Measurements from ENCODE around the gene HOXB1. TPM values are rescaled to one million over a fixed set of nuclear protein-coding genes. Genes with fewer than 3 reads are reported as not detected.

HOXB1 gene
- total RNA-seq, 1 experiment from 2014 or later = not detected

GRCh38 chr17:48546924-48547807 is 16.4 kb upstream of the HOXB1 start:
- TF ChIP-seq CTCF (IDR thresholded peaks at IDR 0.05; ENCODE audit: unreplicated experiment) = no peak
- Mint-ChIP-seq H3K4me3 (ENCODE audit: unreplicated experiment) (no peak overlapping the region), H3K27me3 (ENCODE audit: insufficient read depth, unreplicated experiment) (no peaks in the 10 kb centered on the region), H3K4me1 (ENCODE audit: insufficient read depth, unreplicated experiment) (no peaks in the 10 kb centered on the region), H3K36me3 (ENCODE audit: insufficient read depth, unreplicated experiment) (no peaks in the 10 kb centered on the region), H3K9me3 (ENCODE audit: unreplicated experiment) (no peaks in the 10 kb centered on the region), H3K27ac (ENCODE audit: low read depth, unreplicated experiment) (no peak overlapping the region)
- BruUV-seq (replicated peaks) = no TSS peak
- intact Hi-C loops (cut with micrococcal nuclease) = no loop called here
- POLR2A ChIA-PET = interaction anchor here (0.6 kb wide), 2 partner anchors 11 to 30 kb away, joined by 3 read pairs; no protein-coding TSS in a partner anchor
- CTCF ChIA-PET = interaction anchor here (0.5 to 0.9 kb wide), 5 partner anchors 13 to 1044 kb away, joined by 3 to 4 read pairs (median 3); no protein-coding TSS in a partner anchor
- DNase-seq (ENCODE audit: unreplicated experiment) = no peak

- no peak for DNase-seq (ENCODE audit: unreplicated experiment)
- Mint-ChIP-seq H3K4me1 (ENCODE audit: insufficient read depth, unreplicated experiment) (no peaks in the 10 kb centered on the region), H3K9me3 (ENCODE audit: unreplicated experiment) (no peaks in the 10 kb centered on the region), H3K4me3 (ENCODE audit: unreplicated experiment) (no peak overlapping the region), H3K36me3 (ENCODE audit: insufficient read depth, unreplicated experiment) (no peaks in the 10 kb centered on the region), H3K27me3 (ENCODE audit: insufficient read depth, unreplicated experiment) (no peaks in the 10 kb centered on the region), H3K27ac (ENCODE audit: low read depth, unreplicated experiment) (no peak overlapping the region)
- POLR2A ChIA-PET = interaction anchor here (0.6 kb wide), 1 partner anchor 31 kb away, joined by 3 read pairs; no protein-coding TSS in a partner anchor
- intact Hi-C loops (cut with micrococcal nuclease) = no loop called here
- TF ChIP-seq CTCF (IDR thresholded peaks at IDR 0.05; ENCODE audit: unreplicated experiment) = no peak
- CTCF ChIA-PET = interaction anchor here (0.5 to 0.9 kb wide), 4 partner anchors 13 to 1045 kb away, joined by 3 to 4 read pairs (median 3); no protein-coding TSS in a partner anchor
- no TSS peak for BruUV-seq (replicated peaks)
Measured at GRCh38 chr17:48546137-48546923, 15.5 kb upstream of the HOXB1 start.

GRCh38 chr17:48545539-48545938 is 14.7 kb upstream of the HOXB1 start:
- no TSS peak for BruUV-seq (replicated peaks)
- Mint-ChIP-seq H3K4me3 (ENCODE audit: unreplicated experiment) (peak overlapping the region; percentile 75), H3K9me3 (ENCODE audit: unreplicated experiment) (no peaks in the 10 kb centered on the region)

More at GRCh38 chr17:48545539-48545938, 14.7 kb upstream of the HOXB1 start:
- intact Hi-C loops (cut with micrococcal nuclease) = no loop called here
- ChIA-PET POLR2A (no interaction called here), CTCF (no interaction called here)
- Mint-ChIP-seq H3K27me3 (ENCODE audit: insufficient read depth, unreplicated experiment) (no peaks in the 10 kb centered on the region), H3K36me3 (ENCODE audit: insufficient read depth, unreplicated experiment) (no peaks in the 10 kb centered on the region), H3K27ac (ENCODE audit: low read depth, unreplicated experiment) (no peak overlapping the region), H3K4me1 (ENCODE audit: insufficient read depth, unreplicated experiment) (no peaks in the 10 kb centered on the region)
- no peak for DNase-seq (ENCODE audit: unreplicated experiment)
- TF ChIP-seq CTCF (IDR thresholded peaks at IDR 0.05; ENCODE audit: unreplicated experiment) = no peak

All from MCF 10A (cell line).